NOMO-1 (cell line): Measurements from ENCODE around the gene CACNA1H.

ENCODE experiments used
- DNase-seq, 2 experiments: peaks; one replicate each; lab custom pipeline; 2025; ENCODE audit not compliant: unreplicated experiment in 2 of 2; lab: John Stamatoyannopoulos, UW

The CACNA1H gene

DNA sequence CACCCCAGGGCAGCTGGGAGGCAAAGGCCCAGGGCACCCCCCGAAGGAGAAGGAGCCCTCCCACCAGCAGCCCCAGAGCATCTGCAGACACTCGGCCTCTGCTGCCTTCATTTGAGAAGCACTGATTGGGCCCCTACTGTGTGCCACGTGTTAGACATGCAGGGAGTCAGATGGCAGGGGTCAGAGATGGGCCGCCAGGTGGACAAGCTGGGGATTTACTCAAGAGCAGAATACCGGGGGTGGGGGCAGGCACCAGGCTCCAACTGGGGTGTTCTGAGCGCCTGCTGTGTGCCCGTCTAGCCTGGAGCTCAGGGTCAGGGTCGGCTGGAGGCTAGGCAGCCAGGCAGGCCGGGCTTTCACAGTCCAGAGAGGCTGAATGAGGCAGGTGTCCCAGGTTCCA, 53.4 kb downstream of the CACNA1H start:
- no peak for DNase-seq

DNA sequence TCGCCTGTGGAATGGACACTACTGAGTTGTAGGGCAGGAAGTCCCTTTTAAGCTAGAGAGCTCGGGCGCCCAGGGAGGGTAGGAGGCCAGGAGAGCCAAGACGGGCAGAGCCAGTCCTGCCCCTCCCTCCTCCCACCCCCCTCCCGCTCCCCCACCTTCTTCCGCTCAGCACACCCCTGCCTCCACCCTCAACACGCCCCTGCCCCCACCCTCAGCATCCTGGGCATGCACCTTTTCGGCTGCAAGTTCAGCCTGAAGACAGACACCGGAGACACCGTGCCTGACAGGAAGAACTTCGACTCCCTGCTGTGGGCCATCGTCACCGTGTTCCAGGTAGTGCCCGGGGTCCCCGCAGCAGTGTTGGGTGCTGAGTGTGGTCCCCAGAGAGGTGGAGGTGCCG, 53.9 kb downstream of the CACNA1H start:
- DNase-seq: no peak

DNA sequence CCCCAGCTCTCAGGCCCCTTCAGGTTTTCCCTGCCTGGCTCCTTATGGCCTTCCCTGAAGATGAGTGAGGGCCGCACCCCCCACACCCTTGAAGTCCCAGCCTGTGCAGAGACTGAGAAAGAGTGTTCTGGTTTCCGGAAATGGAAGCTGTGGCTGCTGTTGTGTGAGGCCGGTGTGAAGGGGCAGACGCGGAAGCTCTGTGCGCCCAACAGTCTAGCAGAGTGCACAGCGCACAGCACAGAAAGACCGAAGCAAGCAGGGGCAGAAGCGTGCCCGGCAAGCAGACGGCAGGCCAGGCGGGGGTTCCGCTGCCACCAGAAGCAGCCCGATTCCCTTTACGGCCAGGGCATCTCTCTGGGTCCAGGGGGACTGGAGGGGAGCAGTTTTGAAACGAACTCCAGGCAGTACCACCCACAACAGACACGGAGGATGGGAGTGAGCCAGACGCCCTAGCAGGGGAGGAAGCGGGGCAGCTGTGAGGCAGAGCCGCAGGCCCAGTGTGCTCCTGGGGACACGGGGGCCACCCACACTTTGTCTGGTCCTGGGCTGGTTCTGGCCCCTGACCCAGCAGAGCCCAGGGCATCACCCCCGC, 55.4 kb downstream of the CACNA1H start:
- DNase-seq: no peak

DNA sequence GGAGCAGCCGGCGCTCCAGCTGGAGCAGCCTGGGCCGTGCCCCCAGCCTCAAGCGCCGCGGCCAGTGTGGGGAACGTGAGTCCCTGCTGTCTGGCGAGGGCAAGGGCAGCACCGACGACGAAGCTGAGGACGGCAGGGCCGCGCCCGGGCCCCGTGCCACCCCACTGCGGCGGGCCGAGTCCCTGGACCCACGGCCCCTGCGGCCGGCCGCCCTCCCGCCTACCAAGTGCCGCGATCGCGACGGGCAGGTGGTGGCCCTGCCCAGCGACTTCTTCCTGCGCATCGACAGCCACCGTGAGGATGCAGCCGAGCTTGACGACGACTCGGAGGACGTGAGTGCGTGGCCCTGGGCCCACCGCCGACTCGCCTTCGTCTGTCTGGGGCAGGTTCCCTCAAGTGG, 56.2 kb downstream of the CACNA1H start:
- DNase-seq: no peak

DNA sequence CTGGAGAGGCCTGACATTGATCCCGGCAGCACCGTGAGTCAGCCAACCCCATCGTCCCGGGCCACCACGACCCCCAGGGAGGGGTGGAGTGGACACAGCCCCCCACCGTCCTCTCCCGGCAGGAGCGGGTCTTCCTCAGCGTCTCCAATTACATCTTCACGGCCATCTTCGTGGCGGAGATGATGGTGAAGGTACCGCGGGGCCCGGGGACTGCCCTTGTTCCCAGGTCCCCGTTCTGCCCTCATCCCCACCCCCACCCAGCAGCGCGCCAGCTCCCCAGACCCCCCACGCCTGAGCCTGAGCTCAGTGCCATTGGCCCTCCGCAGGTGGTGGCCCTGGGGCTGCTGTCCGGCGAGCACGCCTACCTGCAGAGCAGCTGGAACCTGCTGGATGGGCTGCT, 57.6 kb downstream of the CACNA1H start:
- no peak for DNase-seq

DNA sequence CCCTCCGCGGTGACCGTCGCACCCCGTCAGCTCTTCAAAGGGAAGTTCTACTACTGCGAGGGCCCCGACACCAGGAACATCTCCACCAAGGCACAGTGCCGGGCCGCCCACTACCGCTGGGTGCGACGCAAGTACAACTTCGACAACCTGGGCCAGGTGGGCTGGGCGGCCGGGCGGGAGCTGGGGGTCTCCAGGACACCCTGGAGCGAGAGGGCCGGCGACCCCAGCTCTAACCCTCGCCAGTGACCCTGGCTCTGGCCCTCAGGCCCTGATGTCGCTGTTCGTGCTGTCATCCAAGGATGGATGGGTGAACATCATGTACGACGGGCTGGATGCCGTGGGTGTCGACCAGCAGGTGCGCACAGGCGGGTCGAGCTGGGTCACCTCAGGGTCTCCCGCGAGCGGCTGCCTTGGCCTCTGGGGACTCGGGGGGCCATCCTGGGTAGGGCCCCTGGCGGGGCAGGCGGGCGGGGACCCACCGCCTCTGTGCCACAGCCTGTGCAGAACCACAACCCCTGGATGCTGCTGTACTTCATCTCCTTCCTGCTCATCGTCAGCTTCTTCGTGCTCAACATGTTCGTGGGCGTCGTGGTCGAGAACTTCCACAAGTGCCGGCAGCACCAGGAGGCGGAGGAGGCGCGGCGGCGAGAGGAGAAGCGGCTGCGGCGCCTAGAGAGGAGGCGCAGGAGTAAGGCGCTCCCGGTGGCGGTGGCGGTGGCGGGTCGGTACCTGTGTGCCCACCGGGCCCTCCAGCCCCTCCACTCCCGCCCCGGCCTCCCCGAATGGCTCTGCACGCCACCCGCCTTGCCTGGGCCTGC, 58.8 kb downstream of the CACNA1H start:
- DNase-seq: no peak

DNA sequence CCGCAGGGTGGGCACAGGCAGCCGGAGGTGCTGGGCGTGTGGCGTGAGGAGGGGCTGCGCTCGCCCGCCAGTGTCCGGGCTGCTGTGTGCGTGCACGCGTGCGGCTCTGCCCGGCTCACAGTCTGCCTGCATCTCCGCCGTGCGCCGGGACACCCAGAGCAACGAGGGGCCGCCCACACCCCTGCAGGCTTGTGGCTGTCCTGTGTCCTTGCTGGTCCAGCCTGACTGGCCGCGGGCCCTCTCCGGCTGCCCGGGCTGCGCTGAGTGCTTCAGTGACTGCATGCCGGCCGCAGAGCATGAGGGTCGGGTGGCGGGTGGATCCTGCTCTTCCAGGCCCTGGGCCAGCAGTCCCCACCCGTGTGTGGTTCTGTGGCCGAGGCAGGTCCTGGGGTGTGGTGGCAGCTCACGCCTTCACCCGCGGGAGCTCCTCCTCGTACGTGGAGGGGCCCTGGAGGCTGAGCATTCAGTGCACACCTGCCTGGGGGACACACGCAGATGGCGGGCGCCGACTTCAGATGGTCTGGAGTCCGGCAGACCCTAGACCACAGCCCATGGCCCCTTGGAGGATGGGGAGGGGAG, 59.8 kb downstream of the CACNA1H start:
- no peak for DNase-seq

DNA sequence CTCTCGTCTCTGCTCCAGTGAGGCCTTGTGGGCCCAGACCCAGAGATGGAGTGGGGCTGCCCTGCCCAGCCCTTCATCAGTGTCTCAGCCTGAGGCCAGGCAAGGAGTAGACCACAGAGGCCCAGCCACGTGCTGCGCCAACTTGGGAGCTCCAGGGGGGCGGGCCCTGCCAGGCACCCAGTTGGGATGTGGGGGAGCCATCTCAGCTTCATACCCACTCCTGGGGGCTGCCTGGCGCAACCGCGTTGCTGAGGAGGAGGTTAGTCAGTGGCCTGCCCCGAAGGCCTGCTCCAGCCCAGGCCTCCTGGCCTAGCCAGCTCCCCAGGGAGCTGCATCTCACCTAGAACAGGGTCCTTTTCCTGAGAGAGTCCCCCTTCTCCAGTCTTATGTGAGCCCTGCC, 60.3 kb downstream of the CACNA1H start:
- no peak for DNase-seq

DNA sequence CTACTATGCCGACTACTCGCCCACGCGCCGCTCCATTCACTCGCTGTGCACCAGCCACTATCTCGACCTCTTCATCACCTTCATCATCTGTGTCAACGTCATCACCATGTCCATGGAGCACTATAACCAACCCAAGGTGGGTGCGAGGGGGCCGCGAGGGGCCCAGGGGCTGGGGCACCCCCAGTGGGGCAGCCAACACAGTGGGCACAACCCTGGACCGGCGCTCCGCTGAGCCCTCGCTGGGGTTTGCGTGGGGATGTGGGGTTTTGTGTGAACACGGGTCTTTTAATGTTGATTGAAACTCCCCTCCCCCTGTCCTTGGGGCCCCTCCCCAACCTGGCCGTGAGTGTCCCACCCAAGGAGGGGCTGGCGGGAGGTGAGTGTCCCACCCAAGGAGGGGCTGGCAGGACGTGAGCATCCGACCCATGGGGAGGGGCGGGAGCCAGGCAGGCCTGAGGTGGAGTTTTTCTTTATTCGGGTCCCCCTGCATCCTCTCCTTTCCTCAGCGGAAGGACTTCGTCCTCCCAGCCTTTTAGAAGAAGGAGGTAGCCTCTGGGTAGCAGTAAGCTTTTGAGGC, 61.0 kb downstream of the CACNA1H start:
- no peak for DNase-seq

DNA sequence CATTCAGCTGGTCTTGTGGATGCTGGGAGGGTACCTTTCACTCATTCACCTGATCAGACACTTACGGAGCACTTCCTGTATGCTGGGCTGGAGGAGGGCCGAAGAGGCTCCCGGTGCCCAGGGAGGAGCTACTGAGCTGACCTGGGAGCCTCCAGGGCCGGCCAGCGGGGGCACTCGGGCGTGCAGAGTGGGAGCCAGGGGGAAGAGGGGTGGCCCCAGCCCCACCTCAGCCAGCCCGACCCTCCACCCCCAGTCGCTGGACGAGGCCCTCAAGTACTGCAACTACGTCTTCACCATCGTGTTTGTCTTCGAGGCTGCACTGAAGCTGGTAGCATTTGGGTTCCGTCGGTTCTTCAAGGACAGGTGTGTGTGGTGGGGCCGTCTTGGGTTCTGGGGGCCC, 61.8 kb downstream of the CACNA1H start:
- DNase-seq: no peak

DNA sequence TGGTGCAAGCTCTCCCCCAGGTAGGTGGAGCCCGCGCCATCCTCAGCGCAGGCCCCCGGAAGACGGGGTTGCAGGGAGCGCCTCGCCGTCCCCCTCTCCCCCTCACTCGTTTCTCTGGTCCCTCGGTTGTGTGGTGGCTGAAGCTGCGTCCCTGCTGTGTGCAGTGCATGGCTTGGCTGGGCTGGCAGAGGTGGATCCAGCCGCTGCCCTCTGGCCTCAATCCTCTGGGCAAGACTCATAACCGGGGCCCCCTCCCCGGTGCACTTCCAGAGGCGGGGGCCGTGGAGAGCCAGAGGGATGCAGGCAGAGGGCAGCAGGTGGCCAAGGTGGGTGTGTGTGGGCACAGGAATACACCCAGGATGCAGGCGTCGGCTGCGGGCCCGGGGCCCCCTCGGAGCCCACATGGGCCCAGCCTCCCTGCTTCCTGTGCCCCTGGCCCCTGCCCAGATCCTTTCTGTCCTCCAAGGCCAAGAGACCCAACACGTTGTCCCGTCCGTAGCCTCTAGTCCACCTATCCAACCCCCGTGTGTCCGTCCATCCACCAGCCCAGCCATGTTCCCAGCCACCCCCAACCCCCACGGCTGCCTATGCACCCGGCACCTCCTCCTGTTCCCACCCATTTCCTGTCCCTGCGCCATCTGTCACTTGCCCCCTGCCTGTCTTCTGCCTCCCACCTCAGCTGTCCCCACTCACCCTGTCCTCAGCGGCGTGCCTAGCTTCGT, 62.8 kb downstream of the CACNA1H start:
- no peak for DNase-seq

DNA sequence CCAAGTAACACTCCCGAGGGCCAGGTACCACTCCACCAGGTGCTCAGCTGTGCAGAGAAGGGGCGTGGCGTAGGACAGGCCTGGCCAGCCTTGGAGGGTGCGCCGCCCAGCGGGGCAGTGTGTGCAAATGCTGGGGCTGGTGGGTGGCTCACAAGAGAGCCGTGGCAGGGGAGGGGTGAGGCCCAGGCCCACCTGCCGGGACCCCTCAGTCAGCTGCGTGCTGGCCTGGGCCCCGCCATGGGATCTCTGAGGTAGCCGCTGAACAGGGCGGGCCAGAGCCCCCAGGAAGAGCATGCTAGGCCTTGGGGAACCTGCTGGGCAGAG, 63.4 kb downstream of the CACNA1H start:
- DNase-seq: no peak

DNA sequence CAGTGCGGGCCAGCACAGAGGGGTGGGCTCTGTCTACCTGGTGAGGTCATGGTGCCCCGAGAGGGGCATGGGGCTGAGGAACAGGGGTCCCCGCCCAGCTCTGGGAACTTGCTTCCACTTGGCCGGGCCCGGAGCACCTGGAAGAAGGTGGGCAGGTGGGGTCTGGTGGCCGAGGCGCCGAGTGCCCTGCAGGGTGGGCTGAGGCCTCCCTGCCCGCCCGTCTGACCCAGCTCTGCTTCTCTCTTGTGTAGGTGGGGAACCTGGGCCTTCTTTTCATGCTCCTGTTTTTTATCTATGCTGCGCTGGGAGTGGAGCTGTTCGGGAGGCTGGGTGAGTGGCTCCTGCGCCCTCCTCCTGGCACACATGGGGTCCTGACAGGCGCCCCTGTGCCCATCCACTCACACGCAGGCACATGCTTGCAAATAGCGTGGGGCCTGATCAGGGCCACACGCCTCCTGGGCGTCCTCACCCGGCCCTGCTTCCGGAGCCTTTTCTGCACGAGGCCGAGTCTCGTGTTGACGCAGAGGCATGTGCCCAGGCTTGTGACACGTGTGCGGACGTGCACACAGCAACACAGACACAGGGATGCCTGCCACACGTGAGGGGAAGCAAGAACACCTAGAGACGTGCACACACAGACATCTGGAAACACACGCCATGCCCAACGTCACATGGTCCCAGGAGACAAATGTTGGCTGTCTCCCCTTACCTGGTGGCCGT, 63.9 kb downstream of the CACNA1H start:
- no peak for DNase-seq

DNA sequence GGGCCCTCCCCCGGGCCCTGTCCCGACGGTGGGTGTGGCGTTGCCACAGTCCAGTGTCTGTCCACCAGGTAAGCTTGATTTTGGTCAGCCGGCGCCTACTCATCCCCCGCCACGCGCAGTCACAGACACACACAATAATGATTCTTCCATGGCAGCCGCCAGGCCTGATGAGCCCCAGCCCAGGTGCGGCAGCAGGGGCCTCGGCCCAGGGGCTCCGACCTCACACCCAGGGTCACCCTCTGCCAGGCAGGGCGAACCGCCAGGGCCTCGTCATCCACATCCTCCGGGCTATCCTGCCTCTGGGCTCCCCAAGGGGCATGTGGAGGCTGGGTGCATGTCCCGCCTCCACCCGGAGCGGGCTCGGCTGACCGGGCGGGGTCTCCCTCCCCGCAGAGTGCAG, 64.6 kb downstream of the CACNA1H start:
- DNase-seq: no peak

DNA sequence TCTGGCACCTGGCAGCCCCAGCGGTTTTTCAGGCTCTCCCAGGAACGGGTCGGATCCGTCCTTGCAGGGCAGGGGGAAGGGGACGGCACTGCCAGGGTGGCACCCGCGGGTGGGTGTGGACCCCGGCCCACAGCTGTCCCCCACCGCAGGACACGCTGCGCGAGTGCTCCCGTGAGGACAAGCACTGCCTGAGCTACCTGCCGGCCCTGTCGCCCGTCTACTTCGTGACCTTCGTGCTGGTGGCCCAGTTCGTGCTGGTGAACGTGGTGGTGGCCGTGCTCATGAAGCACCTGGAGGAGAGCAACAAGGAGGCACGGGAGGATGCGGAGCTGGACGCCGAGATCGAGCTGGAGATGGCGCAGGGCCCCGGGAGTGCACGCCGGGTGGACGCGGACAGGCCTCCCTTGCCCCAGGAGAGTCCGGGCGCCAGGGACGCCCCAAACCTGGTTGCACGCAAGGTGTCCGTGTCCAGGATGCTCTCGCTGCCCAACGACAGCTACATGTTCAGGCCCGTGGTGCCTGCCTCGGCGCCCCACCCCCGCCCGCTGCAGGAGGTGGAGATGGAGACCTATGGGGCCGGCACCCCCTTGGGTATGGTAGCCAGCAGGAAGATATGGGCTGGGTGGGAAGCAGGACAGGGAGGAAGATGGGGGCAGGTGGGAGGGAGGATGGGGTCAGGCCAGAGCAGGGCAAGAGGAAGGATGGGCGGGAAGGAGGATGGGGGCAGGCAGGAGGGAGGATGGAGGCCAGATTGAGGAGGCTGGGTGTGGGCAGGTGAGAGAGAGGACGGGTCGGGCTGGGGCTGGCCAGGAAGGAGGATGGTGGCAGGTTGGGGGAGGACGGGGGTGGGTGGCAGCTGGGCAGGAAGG, 65.4 kb downstream of the CACNA1H start:
- no peak for DNase-seq

DNA sequence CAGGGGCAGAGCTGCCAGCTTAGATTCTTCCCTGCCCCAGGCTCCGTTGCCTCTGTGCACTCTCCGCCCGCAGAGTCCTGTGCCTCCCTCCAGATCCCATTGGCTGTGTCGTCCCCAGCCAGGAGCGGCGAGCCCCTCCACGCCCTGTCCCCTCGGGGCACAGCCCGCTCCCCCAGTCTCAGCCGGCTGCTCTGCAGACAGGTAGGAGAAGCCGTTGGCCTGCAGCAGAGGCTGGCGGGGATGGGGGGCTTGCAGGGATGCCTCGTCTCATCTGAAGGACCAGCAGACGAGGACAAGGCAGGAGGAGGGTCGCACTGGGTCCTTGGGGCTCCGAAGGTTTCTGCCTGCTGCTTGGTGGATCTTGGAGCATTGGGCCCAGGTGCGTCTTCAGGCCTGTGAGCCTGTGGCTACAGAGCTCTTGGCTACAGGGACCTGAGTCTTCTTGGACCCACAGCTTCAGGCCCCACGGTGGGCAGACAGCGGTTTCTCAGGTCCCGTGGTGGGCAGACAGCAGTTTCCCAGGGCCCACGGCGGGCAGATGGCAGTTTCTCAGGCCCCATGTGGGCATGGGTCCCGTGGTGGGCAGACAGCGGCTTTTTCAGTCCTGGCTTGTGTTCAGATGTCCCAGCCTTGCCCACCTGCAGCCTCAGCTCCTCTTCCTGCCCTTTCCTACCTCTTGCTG, 66.2 kb downstream of the CACNA1H start:
- no peak for DNase-seq

DNA sequence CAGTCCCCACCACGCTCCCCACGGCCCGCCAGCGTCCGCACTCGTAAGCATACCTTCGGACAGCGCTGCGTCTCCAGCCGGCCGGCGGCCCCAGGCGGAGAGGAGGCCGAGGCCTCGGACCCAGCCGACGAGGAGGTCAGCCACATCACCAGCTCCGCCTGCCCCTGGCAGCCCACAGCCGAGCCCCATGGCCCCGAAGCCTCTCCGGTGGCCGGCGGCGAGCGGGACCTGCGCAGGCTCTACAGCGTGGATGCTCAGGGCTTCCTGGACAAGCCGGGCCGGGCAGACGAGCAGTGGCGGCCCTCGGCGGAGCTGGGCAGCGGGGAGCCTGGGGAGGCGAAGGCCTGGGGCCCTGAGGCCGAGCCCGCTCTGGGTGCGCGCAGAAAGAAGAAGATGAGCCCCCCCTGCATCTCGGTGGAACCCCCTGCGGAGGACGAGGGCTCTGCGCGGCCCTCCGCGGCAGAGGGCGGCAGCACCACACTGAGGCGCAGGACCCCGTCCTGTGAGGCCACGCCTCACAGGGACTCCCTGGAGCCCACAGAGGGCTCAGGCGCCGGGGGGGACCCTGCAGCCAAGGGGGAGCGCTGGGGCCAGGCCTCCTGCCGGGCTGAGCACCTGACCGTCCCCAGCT, 67.3 kb downstream of the CACNA1H start:
- DNase-seq: no peak

DNA sequence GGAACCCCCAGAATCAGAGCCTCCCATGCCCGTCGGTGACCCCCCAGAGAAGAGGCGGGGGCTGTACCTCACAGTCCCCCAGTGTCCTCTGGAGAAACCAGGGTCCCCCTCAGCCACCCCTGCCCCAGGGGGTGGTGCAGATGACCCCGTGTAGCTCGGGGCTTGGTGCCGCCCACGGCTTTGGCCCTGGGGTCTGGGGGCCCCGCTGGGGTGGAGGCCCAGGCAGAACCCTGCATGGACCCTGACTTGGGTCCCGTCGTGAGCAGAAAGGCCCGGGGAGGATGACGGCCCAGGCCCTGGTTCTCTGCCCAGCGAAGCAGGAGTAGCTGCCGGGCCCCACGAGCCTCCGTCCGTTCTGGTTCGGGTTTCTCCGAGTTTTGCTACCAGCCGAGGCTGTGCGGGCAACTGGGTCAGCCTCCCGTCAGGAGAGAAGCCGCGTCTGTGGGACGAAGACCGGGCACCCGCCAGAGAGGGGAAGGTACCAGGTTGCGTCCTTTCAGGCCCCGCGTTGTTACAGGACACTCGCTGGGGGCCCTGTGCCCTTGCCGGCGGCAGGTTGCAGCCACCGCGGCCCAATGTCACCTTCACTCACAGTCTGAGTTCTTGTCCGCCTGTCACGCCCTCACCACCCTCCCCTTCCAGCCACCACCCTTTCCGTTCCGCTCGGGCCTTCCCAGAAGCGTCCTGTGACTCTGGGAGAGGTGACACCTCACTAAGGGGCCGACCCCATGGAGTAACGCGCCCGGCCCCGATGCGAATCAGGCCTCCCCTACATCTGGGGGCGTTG, 68.1 kb downstream of the CACNA1H start:
- DNase-seq: no peak
